Psoas muscle (tissue), 8 donors: ENCODE measurements around the gene PDAP1. TPM values are rescaled to one million over a fixed set of nuclear protein-coding genes. Genes with fewer than 3 reads are reported as not detected.

Source experiments
- ATAC-seq, 4 donors: fragments of 200-7000 bp; cut with Tn5 transposase; one replicate each; pipeline ENCODE4 v1.9.1; 2020; ENCODE audit warnings: moderate library complexity in 3 of 4, mild to moderate bottlenecking in 2 of 4
- DNase-seq, 2 donors: peaks; one replicate each; pipeline ENCODE4 v3.0.0-alpha.2; 2020
- H3K27ac ChIP-seq: fragments of 200-600 bp; one replicate; pipeline ENCODE4 v1.8.0; 2022
- H3K27me3 ChIP-seq, 3 donors: fragments of 200-600 bp in 1 of 3; one replicate each; pipeline versions ENCODE4 v1.6.1 to v1.8.0; 2013 to 2022; ENCODE audit warnings: low read length in 2 of 3, mild to moderate bottlenecking in 2 of 3, moderate library complexity in 1 of 3; ENCODE audit not compliant: insufficient read depth in 3 of 3
- H3K36me3 ChIP-seq, 2 donors: fragments of 200-600 bp in 1 of 2; one replicate each; pipeline versions ENCODE4 v1.6.1 to v1.8.0; 2013 to 2022; ENCODE audit warnings: low read depth in 1 of 2, mild to moderate bottlenecking in 1 of 2, moderate library complexity in 1 of 2; ENCODE audit not compliant: insufficient read depth in 1 of 2
- H3K4me1 ChIP-seq: fragments of 200-600 bp; one replicate; pipeline ENCODE4 v1.8.0; 2022
- H3K4me3 ChIP-seq: fragments of 200-600 bp; one replicate; pipeline ENCODE4 v1.8.0; 2022; ENCODE audit warnings: mild to moderate bottlenecking
- H3K9me3 ChIP-seq: fragments of 200-600 bp; one replicate; pipeline ENCODE4 v1.8.0; 2022
- CTCF ChIP-seq: fragments of 200-600 bp; IDR thresholded peaks from one replicate; pipeline ENCODE4 v1.8.0; 2022; ENCODE audit warnings: antibody characterized with exemption
- WGBS, 3 donors: extraction: QIAGEN DNeasy Blood & Tissue Kit; methylation state at CpG; one replicate each; pipeline versions ENCODE4 v1.1.6 to v1.1.7; 2013; 5-methylcytosine and 5-hydroxymethylcytosine counted together
- intact Hi-C, 2 donors: fragments of 100-400 bp; cut with DNase I; formaldehyde crosslinking; loops; one replicate each; pipeline versions ENCODE4 v1.11.0 to v1.14.2; 2022
- polyA plus RNA-seq, 3 donors: library from polyadenylated mRNA; stranded (reverse); fragments of 200-250 nt; gene quantifications; one replicate each; pipeline ENCODE4 v1.2.3, GENCODE V29; 2013
- total RNA-seq, 4 donors: library from RNA; stranded (reverse); fragmentation: NEBNext Ultra II Directional in 2 of 4; extraction: Animal tissue kit (Norgen Biotek cat#: 25700) in 2 of 4; gene quantifications; one replicate each; pipeline versions ENCODE4 v1.2.1 to v1.2.4, GENCODE V29; 2021 to 2023
- donor health status: healthy with polysubstance abuse.
- donor health status: DM: no; HTN: no; CAD: no; lungs with moderate emphysema.
- donor health status: Bipolar disorder and iron deficiency.
- donor health status: healthy.
- donor health status: DM: yes; HTN: yes; CAD: no.
- donor health status: DM: no; HTN: no; CAD: no.
- donor health status: DM: no; HTN: no; CAD: no.
- donor health status: DM: yes; HTN: yes; CAD: no.

PDAP1 gene
- total and polyA plus RNA-seq, 7 donors: 131 to 437 (median 174) TPM

- intact Hi-C loops: no loop called here
- H3K4me1 ChIP-seq: peaks cover 8% of the 10 kb centered on the region
- H3K27ac ChIP-seq: peak overlapping the region; percentile 61
- H3K4me3 ChIP-seq: peak overlapping the region; percentile 80
- peak; percentile 70 to 79 (median 76) for ATAC-seq
- no peak for TF ChIP-seq CTCF
- WGBS, 3 donors: 5 to 11% (median 8%) methylated on average over 26 to 58 of the region's 58 CpGs
- H3K9me3 ChIP-seq: no peaks in the 10 kb centered on the region
- peaks cover 0 to 8% of the 10 kb centered on the region in 2 donors for H3K36me3 ChIP-seq
- no peaks in the 10 kb centered on the region for H3K27me3 ChIP-seq
- peak; percentile 81 to 84 for DNase-seq
Measured at GRCh38 chr7:99375070-99375807, 33.2 kb downstream of the PDAP1 start.

DNA sequence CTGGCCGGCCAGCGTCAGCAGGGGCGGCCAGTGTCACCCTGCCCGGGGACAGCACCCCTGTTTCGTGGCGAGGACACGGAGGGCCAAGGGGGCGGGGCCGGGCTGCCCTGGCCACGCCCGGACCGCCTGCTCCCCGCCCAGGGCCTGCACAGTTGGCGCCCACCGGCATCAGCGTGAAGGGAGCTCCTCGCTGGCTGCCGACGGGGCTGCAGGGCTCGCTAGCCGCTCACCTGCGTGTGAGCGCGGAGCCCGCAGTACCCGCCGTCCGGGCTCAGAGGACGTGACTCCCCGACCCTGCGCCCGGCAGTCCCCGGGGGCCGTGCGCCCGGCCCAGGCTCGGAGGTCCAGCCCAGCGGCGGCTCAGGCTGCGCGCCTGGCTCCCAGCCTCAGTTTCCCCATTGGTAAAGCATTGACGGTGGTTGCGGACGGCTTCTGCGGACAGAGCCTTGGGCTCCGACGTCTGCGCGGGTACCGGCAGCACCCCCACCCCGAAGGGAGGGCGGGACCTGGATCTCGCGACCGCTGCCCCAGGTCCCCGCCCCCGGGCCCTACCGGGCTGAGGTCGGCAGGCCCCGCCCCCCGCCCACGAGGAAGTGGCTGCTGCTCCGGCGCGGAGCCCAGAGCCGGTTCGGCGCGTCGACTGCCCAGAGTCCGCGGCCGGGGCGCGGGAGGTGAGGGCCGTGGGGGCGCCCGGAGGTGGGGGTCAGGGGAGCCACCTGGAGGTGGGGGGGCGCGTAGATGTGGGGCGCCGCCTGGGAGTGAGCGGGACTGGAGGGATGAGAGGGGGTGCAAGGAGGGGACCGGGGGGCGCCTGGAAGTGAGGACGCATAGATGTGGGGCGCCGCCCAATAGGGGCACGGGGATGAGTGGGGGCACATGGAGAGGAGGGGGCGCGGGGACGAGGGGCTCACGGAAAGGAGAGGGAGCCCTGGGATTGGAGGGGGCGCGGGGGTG is 34.0 kb downstream of the PDAP1 start, which contains the start of gene ARPC1B:
ARPC1B (plus strand) TSS at position 620 of the 954 bp plus-strand sequence. CDS start 10,985 bp downstream, outside the sequence.
- DNase-seq (peak; percentile 86 to 88), ATAC-seq (peak; percentile 54 to 63 (median 60))
- H3K9me3 ChIP-seq: no peaks in the 10 kb centered on the region
- peaks cover 0 to 9% of the 10 kb centered on the region in 2 donors for H3K36me3 ChIP-seq
- no peaks in the 10 kb centered on the region for H3K27me3 ChIP-seq
- 2 to 7% (median 3%) methylated on average over 69 to 95 of the region's 95 CpGs for WGBS, 3 donors
- peaks cover 8% of the 10 kb centered on the region for H3K4me1 ChIP-seq
- no peak for TF ChIP-seq CTCF
- peak within 1 kb of the TSS; percentile 80 for H3K4me3 ChIP-seq
- intact Hi-C loops: no loop called here
- peak within 1 kb of the TSS; percentile 61 for H3K27ac ChIP-seq

GRCh38 chr7:99373091-99374066 is 35.0 kb downstream of the PDAP1 start:
- H3K27me3 ChIP-seq: no peaks in the 10 kb centered on the region
- intact Hi-C loops: no loop called here
- H3K4me1 ChIP-seq: peaks cover 8% of the 10 kb centered on the region
- no peaks in the 10 kb centered on the region for H3K9me3 ChIP-seq
- ATAC-seq (no peak), DNase-seq (peak in 1 of 2 donors; percentile 42)
- peak overlapping the region; percentile 61 for H3K27ac ChIP-seq
- H3K4me3 ChIP-seq: peak overlapping the region; percentile 80
- TF ChIP-seq CTCF: no peak
- 86 to 88% (median 87%) methylated on average over 40 to 41 of the region's 41 CpGs for WGBS, 3 donors
- H3K36me3 ChIP-seq: peaks cover 0 to 19% of the 10 kb centered on the region in 2 donors
